ENCODE data around the gene NINL. TPM values are rescaled to one million over a fixed set of nuclear protein-coding genes. Genes with fewer than 3 reads are reported as not detected.

The NINL gene
- total RNA-seq, 6 experiments from 2014 or later: 1.9 to 2.8 (median 2.2) TPM

GRCh38 chr20:25487975-25488374, 97.4 kb downstream of the NINL start:
- DNase-seq: no peak
- H3K9me3 Mint-ChIP-seq: no peaks in the 10 kb centered on the region
- TF ChIP-seq CTCF (IDR thresholded peaks at IDR 0.05): no peak
- no peak overlapping the region for H3K4me3 Mint-ChIP-seq
- H3K27me3 Mint-ChIP-seq (ENCODE audit: insufficient read depth): no peaks in the 10 kb centered on the region; the same call in 1 of the 2 replicates
- H3K4me1 Mint-ChIP-seq (ENCODE audit: low read depth): no peaks in the 10 kb centered on the region
- H3K27ac Mint-ChIP-seq: no peak overlapping the region
- no peaks in the 10 kb centered on the region for H3K36me3 Mint-ChIP-seq (ENCODE audit: low read depth)

- Mint-ChIP-seq H3K4me1 (ENCODE audit: low read depth) (no peaks in the 10 kb centered on the region), H3K36me3 (ENCODE audit: low read depth) (no peaks in the 10 kb centered on the region), H3K27ac (no peak overlapping the region), H3K4me3 (no peak overlapping the region), H3K27me3 (ENCODE audit: insufficient read depth) (no peaks in the 10 kb centered on the region; the same call in 1 of the 2 replicates), H3K9me3 (no peaks in the 10 kb centered on the region)
- TF ChIP-seq CTCF (IDR thresholded peaks at IDR 0.05): no peak
- no peak for DNase-seq
Observed at GRCh38 chr20:25487306-25487705, 98.0 kb downstream of the NINL start.

- no peak overlapping the region for H3K27ac Mint-ChIP-seq
- no peaks in the 10 kb centered on the region for H3K4me1 Mint-ChIP-seq (ENCODE audit: low read depth)
- TF ChIP-seq CTCF (IDR thresholded peaks at IDR 0.05): no peak
- no peaks in the 10 kb centered on the region; the same call in 1 of the 2 replicates for H3K27me3 Mint-ChIP-seq (ENCODE audit: insufficient read depth)
- H3K4me3 Mint-ChIP-seq: no peak overlapping the region
- no peaks in the 10 kb centered on the region for H3K36me3 Mint-ChIP-seq (ENCODE audit: low read depth)
- H3K9me3 Mint-ChIP-seq: no peaks in the 10 kb centered on the region
- DNase-seq: no peak
Observed at GRCh38 chr20:25486377-25486776, 99.0 kb downstream of the NINL start.

GRCh38 chr20:25485872-25486271, 99.5 kb downstream of the NINL start:
- TF ChIP-seq CTCF (IDR thresholded peaks at IDR 0.05): no peak
- Mint-ChIP-seq H3K27me3 (ENCODE audit: insufficient read depth) (no peaks in the 10 kb centered on the region; the same call in 1 of the 2 replicates), H3K27ac (no peak overlapping the region), H3K36me3 (ENCODE audit: low read depth) (no peaks in the 10 kb centered on the region), H3K9me3 (no peaks in the 10 kb centered on the region), H3K4me1 (ENCODE audit: low read depth) (no peaks in the 10 kb centered on the region), H3K4me3 (no peak overlapping the region)
- no peak for DNase-seq

GRCh38 chr20:25484911-25485511, 100.3 kb downstream of the NINL start:
- Mint-ChIP-seq H3K36me3 (ENCODE audit: low read depth) (no peaks in the 10 kb centered on the region), H3K9me3 (no peaks in the 10 kb centered on the region), H3K27ac (no peak overlapping the region), H3K4me1 (ENCODE audit: low read depth) (no peaks in the 10 kb centered on the region), H3K4me3 (no peak overlapping the region), H3K27me3 (ENCODE audit: insufficient read depth) (no peaks in the 10 kb centered on the region; the same call in 1 of the 2 replicates)
- TF ChIP-seq CTCF (IDR thresholded peaks at IDR 0.05): no peak
- DNase-seq: no peak
